Kidney epithelial cell (primary cell): Measurements from ENCODE around the gene MED29. TPM values are rescaled to one million over a fixed set of nuclear protein-coding genes. Genes with fewer than 3 reads are reported as not detected.

Experiments used
- DNase-seq: peaks from one replicate; pipeline ENCODE4 v3.0.0-alpha.2; 2010; ENCODE audit warnings: low read depth
- H3K27me3 ChIP-seq: 2 replicates; pipeline ENCODE4 v1.6.0; 2011; ENCODE audit warnings: low read length; ENCODE audit not compliant: control insufficient read depth, insufficient read depth
- H3K36me3 ChIP-seq: 2 replicates; pipeline ENCODE4 v1.5.1; 2011; ENCODE audit warnings: low read length; ENCODE audit not compliant: control insufficient read depth, insufficient read depth
- H3K4me3 ChIP-seq: 2 replicates; pipeline ENCODE4 v1.5.1; 2011; ENCODE audit warnings: low read depth, mild to moderate bottlenecking, control low read depth, low read length
- CTCF ChIP-seq: IDR thresholded peaks from 2 replicates; pipeline ENCODE4 v1.5.1; 2011; ENCODE audit warnings: mild to moderate bottlenecking, moderate library complexity, low read length, control low read depth, inconsistent platforms; ENCODE audit not compliant: insufficient read depth, poor library complexity, severe bottlenecking
- total RNA-seq: library from RNA; depleted of rRNA; stranded (reverse); fragments of >200 nt; gene quantifications from 2 replicates; pipeline ENCODE4 v1.2.3, GENCODE V29; 2015

Gene MED29
- total RNA-seq, 1 donor from 2014 or later: 22.8 TPM

GRCh38 chr19:39435499-39436349 lies 44.5 kb downstream of the MED29 start, which contains the start of gene RPS16:
Gene RPS16 (minus strand): TSS chr19:39435949. CDS start chr19:39435895, 54 bp downstream.
- DNase-seq: peak; percentile 84

GRCh38 chr19:39436350-39436716 lies 45.2 kb downstream of the MED29 start:
- Histone ChIP-seq H3K36me3 (peaks cover 4% of the 10 kb centered on the region), H3K27me3 (no peaks in the 10 kb centered on the region), H3K4me3 (peak overlapping the region; percentile 57)
- DNase-seq: no peak
- TF ChIP-seq CTCF: no peak

More at GRCh38 chr19:39435499-39436349, 44.5 kb downstream of the MED29 start, which contains the start of gene RPS16:
- Histone ChIP-seq H3K4me3 (peak within 1 kb of the TSS; percentile 74), H3K27me3 (no peaks in the 10 kb centered on the region), H3K36me3 (peaks cover 4% of the 10 kb centered on the region)
- TF ChIP-seq CTCF: no peak

- no peak for DNase-seq
- H3K36me3 ChIP-seq: peaks cover 4% of the 10 kb centered on the region
- TF ChIP-seq CTCF: no peak
- no peaks in the 10 kb centered on the region for H3K27me3 ChIP-seq
- H3K4me3 ChIP-seq: no peak overlapping the region
Measured at GRCh38 chr19:39438270-39438934, 47.2 kb downstream of the MED29 start.

GRCh38 chr19:39444598-39445195 lies 53.5 kb downstream of the MED29 start:
- Histone ChIP-seq H3K27me3 (no peaks in the 10 kb centered on the region), H3K4me3 (peak overlapping the region; percentile 99), H3K36me3 (no peaks in the 10 kb centered on the region)
- no peak for DNase-seq
- no peak for TF ChIP-seq CTCF

GRCh38 chr19:39445196-39446111 lies 54.3 kb downstream of the MED29 start, which contains the start of gene SUPT5H:
Gene SUPT5H (plus strand): TSS chr19:39445582. CDS start chr19:39445891, 309 bp downstream.
- Histone ChIP-seq H3K4me3 (peak within 1 kb of the TSS; percentile 99), H3K27me3 (no peaks in the 10 kb centered on the region), H3K36me3 (no peaks in the 10 kb centered on the region)
- no peak for TF ChIP-seq CTCF
- peak; percentile 91 for DNase-seq
